Nephron (organoid): ENCODE measurements around the gene CENPA.

Source experiments
- H3K27ac Mint-ChIP-seq, 3 experiments: 2 replicates each; pipeline ENCODE4 v1.8.0; 2020; ENCODE audit warnings: mixed read lengths in 3 of 3, mild to moderate bottlenecking in 2 of 3, moderate library complexity in 1 of 3
- H3K27me3 Mint-ChIP-seq: 2 replicates; pipeline ENCODE4 v1.8.0; 2021; ENCODE audit warnings: low read depth, mild to moderate bottlenecking, moderate library complexity, mixed read lengths
- H3K36me3 Mint-ChIP-seq: 2 replicates; pipeline ENCODE4 v1.8.0; 2020; ENCODE audit warnings: low read depth, mixed read lengths
- H3K4me1 Mint-ChIP-seq: 2 replicates; pipeline ENCODE4 v1.8.0; 2020; ENCODE audit warnings: mixed read lengths
- H3K4me3 Mint-ChIP-seq, 3 experiments: 2 replicates each; pipeline ENCODE4 v1.8.0; 2020; ENCODE audit warnings: mild to moderate bottlenecking in 3 of 3, mixed read lengths in 3 of 3, moderate library complexity in 2 of 3
- H3K9me3 Mint-ChIP-seq: 2 replicates; pipeline ENCODE4 v1.8.0; 2020; ENCODE audit warnings: mixed read lengths
- CTCF ChIP-seq, 3 experiments: fragments of 200-600 bp; sonication (generic); IDR thresholded peaks; one replicate each; pipeline ENCODE4 v1.5.0; 2021; ENCODE audit warnings: antibody characterized with exemption in 3 of 3; ENCODE audit not compliant: unreplicated experiment in 3 of 3

The CENPA gene

GRCh38 chr2:26752656-26753055 lies 33.2 kb upstream of the CENPA start:
- Mint-ChIP-seq H3K27me3 (peaks cover 19% of the 10 kb centered on the region), H3K36me3 (no peaks in the 10 kb centered on the region), H3K4me3 (no peak overlapping the region), H3K27ac (no peak overlapping the region), H3K9me3 (no peaks in the 10 kb centered on the region), H3K4me1 (peaks cover 12% of the 10 kb centered on the region)
- no peak for TF ChIP-seq CTCF (IDR thresholded peaks at IDR 0.05; ENCODE audit: unreplicated experiment in 3 of 3)

- no peak for TF ChIP-seq CTCF (IDR thresholded peaks at IDR 0.05; ENCODE audit: unreplicated experiment in 3 of 3)
- Mint-ChIP-seq H3K27ac (no peak overlapping the region), H3K9me3 (no peaks in the 10 kb centered on the region), H3K27me3 (peaks cover 30% of the 10 kb centered on the region), H3K4me3 (no peak overlapping the region), H3K36me3 (no peaks in the 10 kb centered on the region), H3K4me1 (peaks cover 24% of the 10 kb centered on the region)
Measured at GRCh38 chr2:26754539-26754938, 31.3 kb upstream of the CENPA start.

DNA sequence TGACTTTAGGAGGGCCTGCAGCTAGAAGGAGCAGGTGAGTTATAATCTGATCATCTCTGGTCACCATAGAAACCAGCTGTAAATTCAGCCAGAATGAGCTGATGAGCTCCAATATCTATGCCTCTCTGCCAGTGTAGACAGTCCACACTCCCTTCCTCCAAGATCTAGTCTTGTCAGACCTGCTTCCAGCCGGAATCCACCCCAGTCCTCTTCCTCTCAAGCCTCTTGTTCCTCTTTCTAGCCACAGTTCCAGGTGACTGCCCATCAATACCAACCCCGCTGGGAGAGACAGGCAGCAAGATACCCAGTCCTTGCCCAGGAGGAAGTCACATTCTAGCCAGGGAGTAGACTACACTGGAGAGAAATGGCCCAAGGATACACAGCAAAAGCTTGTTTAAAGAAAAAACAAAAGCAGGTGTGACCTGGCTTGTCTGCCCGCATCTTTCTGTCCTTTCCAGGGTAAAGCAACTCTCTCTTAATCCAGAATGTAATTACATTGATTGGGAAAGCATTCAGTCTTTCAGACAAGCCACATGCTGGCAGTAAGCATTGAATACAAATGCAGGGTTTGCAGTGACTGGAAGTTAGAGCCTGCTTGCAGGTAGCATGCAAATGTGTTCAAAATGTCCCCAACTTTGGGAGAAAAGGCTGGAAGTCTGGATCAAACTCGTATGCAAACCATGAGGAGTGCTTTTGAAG lies 30.7 kb upstream of the CENPA start:
- Mint-ChIP-seq H3K27ac (peak overlapping the region in 1 of 3 experiments; percentile 39), H3K9me3 (no peaks in the 10 kb centered on the region), H3K36me3 (no peaks in the 10 kb centered on the region), H3K4me1 (peaks cover 20% of the 10 kb centered on the region), H3K27me3 (peaks cover 26% of the 10 kb centered on the region), H3K4me3 (no peak overlapping the region)
- no peak for TF ChIP-seq CTCF (IDR thresholded peaks at IDR 0.05; ENCODE audit: unreplicated experiment in 3 of 3)

- TF ChIP-seq CTCF (IDR thresholded peaks at IDR 0.05; ENCODE audit: unreplicated experiment in 3 of 3) = no peak
- H3K4me1 Mint-ChIP-seq = peaks cover 13% of the 10 kb centered on the region
- no peaks in the 10 kb centered on the region for H3K36me3 Mint-ChIP-seq
- H3K27me3 Mint-ChIP-seq = peaks cover 25% of the 10 kb centered on the region
- no peak overlapping the region for H3K27ac Mint-ChIP-seq
- no peak overlapping the region for H3K4me3 Mint-ChIP-seq
- no peaks in the 10 kb centered on the region for H3K9me3 Mint-ChIP-seq
Measured at GRCh38 chr2:26756337-26756736, 29.5 kb upstream of the CENPA start.

DNA sequence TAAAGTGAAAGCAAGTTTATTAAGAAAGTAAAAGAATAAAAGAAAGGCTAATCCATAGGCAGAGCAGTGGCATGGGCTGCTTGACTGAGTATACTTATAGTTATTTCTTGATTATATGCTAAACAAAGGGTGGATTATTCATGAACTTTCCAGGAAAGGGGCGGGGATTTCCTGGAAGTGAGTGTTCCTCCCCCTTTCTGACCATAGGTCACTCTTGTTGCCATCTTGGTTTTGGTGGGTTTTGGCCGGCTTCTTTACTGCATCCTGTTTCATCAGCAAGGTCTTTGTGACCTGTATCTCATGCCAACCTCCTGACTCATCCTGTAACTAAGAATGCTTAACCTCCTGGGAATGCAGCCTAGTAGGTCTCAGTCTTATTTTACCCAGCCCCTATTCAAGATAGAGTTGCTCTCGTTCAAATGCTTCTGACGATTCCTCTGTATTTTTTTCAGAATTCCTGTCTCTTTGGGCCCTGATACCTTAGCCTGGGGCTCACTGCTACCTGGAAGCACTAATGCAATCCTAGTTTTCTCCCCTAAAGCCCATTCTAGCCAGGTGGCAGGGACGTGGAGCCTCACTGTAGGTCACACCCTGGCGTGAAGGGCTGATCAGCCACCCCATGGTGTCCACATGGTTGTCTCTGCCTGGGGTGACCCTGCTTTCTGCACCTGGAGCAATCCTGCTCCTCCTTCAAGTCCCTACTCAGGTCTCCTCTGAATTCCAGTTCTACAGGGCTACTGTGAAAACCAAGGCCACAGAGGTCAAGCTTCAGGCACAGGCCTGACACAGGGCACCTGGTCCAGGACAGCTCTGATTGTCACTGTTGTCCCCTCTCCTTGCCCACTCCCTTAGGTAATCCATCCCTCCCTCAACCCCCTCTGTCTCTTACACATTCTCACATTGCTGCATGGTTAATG lies 27.7 kb upstream of the CENPA start:
- Mint-ChIP-seq H3K27ac (peak overlapping the region; percentile 33 to 49 (median 37)), H3K36me3 (no peaks in the 10 kb centered on the region), H3K4me1 (peaks cover 13% of the 10 kb centered on the region), H3K27me3 (peaks cover 25% of the 10 kb centered on the region), H3K4me3 (no peak overlapping the region), H3K9me3 (no peaks in the 10 kb centered on the region)
- no peak for TF ChIP-seq CTCF (IDR thresholded peaks at IDR 0.05; ENCODE audit: unreplicated experiment in 3 of 3)
